ENCODE data around the gene MOSPD2.

- TF ChIP-seq EZH2 (IDR thresholded peaks at IDR 0.05; ENCODE audit: low read length, missing control alignments), result no peak
- TF ChIP-seq, protein P1, sequence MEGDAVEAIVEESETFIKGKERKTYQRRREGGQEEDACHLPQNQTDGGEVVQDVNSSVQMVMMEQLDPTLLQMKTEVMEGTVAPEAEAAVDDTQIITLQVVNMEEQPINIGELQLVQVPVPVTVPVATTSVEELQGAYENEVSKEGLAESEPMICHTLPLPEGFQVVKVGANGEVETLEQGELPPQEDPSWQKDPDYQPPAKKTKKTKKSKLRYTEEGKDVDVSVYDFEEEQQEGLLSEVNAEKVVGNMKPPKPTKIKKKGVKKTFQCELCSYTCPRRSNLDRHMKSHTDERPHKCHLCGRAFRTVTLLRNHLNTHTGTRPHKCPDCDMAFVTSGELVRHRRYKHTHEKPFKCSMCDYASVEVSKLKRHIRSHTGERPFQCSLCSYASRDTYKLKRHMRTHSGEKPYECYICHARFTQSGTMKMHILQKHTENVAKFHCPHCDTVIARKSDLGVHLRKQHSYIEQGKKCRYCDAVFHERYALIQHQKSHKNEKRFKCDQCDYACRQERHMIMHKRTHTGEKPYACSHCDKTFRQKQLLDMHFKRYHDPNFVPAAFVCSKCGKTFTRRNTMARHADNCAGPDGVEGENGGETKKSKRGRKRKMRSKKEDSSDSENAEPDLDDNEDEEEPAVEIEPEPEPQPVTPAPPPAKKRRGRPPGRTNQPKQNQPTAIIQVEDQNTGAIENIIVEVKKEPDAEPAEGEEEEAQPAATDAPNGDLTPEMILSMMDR (conservative IDR thresholded peaks at IDR 0.05 in 1 of 2, IDR thresholded peaks at IDR 0.05 in 1 of 2; ENCODE audit: low read depth in 1 of 2, low read length in 2 of 2), result no peak
Observed at GRCh38 chrX:14939644-14940043, 66.4 kb downstream of the MOSPD2 start.
